Activated CD4-positive, alpha-beta T cell treated with anti-CD3 and anti-CD28 coated beads, Interleukin-2, amount 50 U/mL, for 4 hours (primary cell): ENCODE measurements around the gene FRZB.

Experiments used
- DNase-seq, 2 experiments: peaks; one replicate each; pipeline ENCODE4 v3.0.0-alpha.2; 2020

FRZB gene

DNA sequence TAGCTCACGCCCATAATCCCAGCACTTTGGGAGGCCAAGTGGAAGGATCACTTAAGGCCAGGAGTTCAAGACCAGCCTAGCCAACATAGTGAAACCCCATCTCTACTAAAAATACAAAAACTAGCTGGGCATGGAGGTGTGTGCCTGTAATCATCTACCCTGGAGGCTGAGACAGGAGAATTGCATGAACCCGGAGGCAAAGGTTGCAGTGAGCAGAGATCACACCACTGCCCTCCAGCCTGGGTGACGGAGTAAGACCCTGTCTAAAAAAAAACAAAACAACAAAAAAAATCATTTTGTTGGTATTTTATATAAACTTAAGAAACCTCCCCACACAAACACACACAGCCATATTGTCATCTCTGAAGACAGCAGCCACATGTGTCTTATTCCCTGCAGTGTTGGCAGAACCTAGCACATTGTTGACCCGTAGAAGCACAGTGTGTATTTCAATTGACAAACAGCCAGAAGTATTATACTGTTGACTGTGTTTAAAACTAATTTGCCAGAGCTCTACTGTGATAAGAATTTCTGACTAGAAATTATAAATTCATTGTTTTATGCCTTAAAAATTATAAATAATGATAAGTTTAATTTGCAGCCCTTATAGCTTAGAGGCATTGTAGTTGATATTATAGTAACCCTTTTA, 82.3 kb downstream of the FRZB start:
- no peak for DNase-seq
